NCI-H1436 (cell line): Measurements from ENCODE around the gene UBL4A.
"Not testable (repeated sequence)": the region's sequence is repeated elsewhere in the genome, so short reads cannot be mapped to it uniquely, and the experiment has no call there.

ENCODE experiments used
- DNase-seq: peaks from one replicate; lab custom pipeline; 2025; lab: John Stamatoyannopoulos, UW

Gene UBL4A

DNA sequence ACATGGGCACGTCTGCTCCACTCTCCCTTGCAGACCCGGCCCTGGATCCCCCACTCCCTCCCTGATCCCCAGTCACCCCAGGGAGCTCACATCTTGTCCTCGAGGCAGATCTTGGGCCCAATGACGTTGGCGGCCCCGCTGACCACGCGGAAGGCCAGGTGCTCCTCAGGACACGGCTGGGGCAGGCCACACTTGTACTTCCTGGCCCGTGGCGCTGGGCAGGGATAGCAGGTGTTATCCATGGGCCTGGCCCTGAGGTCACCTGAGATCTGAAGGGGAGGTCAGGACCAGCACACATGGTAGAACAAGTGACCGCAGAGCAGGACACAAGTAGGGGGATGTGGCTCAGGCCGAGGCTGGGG, 21.9 kb upstream of the UBL4A start:
- DNase-seq, result no peak

DNA sequence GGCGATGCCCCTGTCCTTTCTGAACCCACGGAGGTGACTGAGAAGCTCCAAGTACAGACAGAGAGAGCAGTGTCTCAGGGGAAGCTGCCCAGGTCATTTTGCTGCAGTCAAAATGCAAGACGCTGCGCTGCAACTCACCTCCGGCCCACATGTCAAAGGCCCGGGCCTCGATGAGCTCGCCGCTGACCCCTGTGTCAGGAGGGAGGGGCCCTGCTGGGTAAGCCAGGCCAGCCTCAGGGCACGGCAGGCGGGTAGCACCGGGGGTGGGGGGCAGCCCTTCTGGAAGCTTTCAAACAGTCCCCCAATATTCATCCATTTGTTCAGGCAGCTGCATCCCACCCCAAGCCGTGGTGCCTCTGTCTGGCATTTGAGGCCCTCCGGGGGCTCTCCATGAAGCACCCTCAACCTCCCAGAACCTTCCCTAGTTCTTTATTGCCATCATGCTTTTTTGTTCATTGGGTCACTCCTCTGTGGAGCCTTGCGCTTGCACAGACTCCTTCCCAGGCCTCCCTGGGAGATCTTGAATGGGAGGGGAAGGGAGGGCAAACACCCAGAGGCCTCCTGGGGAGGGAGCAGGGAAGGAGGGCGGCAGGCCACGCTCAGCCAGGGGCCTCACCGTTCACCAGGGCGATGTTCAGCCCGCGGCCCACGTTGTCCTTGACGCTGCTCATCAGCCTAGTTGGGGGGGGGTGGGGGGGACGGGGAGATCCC, 21.4 kb upstream of the UBL4A start:
- DNase-seq, result no peak

DNA sequence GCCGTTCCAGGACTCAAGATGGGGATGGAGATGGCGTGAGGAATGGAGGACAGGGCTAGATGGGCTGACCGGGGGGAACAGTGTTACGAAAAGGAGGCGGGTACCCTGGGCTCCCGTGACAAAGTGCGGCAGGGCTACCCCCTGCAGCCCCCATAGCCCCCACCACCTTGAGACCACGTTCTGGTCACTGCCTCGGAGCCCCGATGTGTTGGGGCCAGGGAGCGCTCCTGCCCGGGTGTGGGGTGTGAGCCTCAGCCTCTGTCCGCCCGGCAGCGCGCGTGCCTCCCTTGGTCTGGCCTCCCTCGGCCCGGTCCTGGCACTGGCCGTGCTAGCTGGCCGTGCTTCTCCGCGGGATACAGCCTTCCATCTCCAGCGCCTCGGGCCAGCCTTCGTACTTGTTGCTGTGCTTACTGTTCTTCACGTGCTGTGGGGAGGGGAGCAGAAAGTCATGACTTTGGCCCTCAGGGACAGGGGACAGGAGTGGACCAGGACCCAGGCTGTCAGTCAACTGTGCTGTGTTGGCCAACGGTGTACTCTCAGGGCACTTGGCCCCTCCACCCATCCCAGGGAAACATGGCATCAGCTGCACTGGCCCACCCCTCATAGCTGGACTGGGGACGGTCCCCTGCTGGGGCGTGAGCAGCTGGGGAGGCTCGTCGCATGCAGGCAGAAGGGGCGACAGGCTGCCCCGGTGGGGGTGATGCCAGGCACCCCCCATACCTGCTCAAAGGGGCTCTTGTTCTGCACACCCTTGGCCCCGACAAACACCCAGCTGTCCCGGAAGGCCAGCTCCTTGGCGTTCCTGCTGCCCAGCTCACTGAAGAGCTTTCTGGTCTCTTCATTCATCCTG, 20.3 kb upstream of the UBL4A start:
- DNase-seq, result no peak

DNA sequence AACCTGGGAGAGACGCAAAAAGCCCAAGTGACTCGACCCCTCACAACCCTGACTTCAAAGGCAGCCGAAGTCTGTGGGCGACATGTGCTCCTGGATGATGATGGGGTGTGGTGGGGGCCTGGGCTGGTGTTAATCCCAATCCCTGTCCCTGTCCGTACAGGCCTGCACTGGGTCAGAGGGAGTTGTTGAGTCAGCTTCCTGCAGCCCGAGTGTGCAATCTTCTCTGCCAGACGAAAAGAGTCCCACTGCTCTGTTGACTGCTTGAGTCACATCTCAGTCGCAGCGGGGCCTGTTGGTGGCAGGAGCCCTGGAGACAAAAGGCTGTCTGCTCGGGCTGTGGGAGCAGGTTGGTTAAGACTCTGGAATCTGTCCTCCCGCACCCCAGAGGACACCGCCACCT, 19.3 kb upstream of the UBL4A start:
- no peak for DNase-seq

DNA sequence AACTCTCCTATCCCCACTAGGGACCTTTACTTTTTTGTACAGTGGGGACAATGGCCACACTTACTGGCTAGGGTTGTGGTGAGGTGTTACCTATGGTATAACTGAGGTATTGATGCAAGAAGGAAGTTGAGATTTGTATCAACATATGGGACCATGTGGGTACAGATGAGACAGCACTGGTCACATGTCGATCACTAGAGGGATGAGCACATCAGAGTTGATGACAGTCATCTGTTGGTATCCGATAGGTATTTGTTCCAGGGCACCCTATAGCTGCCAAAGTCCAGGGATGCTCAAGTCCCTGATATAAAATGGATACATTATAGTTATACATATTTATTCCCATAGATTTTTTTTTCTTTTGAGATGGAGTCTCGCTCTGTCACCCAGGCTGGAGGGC, 16.6 kb upstream of the UBL4A start:
- no peak for DNase-seq

DNA sequence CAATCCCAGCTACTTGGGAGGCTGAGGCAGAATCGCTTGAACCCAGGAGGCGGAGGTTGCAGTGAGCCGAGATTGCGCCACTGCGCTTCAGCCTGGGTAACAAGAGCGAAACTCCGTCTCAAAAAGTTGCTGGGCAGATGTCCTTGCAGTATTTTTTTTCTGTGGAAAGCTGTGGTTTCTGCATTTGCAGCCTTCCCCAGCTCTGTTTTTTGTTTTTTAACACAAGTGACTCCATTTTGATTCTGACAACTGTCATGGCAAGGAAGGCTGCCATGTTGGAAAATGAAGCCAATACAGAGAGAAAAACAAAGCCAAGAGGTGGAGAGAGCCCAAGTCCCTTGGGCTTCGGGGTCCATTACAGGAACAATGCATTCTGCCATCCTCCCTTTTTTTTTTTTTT, 15.7 kb upstream of the UBL4A start:
- DNase-seq, result no peak

DNA sequence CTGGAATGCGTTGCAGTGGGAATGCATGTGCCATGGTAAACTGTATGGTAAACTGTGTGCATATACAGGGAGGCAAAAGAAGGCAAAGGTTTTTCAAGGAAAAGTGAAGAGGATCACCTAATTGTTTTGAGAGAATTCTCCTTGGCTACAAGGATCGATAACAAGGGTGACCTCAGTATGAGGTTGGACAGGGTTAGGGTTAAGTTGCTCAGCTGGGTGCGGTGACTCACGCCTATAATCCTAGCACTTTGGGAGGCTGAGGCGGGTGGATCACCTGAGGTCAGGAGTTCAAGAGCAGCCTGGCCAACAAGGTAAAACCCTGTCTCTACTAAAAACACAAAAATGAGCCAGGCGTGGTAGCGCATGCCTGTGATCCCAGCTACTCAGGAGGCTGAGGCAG, 15.0 kb upstream of the UBL4A start:
- DNase-seq, result not testable (repeated sequence)

DNA sequence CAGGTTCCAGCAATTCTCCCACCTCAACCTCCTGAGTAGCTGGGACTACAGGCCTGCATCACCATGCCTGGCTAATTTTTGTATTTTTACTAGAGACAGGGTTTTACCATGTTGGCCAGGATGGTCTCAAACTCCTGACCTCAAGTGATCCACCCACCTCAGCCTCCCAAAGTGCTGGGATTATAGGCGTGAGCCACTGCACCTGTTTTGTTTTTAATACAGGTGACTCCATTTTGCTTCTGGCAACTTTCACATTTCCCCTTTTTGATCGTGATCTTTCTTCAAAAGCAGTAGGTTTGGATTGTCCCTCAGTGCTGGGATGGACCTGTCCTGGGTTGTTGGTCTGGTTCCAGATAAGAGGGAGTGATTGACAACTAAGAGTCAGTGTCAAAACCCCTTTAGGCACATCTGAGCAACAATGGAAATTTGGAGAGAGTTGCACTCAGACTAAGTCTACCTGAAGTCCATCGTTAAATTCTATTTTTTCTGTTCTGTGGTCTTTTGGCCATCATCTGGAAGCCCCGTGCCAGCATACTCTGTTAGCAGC, 10.2 kb upstream of the UBL4A start:
- DNase-seq, result not testable (repeated sequence)

DNA sequence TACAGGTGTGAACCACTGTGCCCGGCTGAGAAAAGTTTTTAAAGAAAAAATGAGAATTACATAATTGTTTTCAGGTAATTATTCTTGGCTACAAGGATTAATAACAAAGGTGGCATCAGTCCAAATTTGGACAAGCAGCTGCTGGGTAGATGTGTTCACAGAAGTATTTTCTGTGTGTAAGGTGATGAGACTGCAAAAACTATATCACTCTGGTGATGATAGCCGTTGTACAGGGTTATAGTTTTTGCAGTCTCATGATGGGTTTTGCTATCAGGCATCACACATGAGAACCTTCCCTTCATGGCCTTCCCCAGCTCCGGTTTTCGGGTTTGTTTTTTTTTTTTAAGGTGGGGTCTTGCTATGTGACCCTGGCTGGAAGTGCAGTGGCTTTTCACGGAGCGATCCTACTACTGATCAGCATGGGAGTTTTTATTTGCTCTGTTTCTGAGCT, 9.1 kb upstream of the UBL4A start:
- DNase-seq, result no peak

DNA sequence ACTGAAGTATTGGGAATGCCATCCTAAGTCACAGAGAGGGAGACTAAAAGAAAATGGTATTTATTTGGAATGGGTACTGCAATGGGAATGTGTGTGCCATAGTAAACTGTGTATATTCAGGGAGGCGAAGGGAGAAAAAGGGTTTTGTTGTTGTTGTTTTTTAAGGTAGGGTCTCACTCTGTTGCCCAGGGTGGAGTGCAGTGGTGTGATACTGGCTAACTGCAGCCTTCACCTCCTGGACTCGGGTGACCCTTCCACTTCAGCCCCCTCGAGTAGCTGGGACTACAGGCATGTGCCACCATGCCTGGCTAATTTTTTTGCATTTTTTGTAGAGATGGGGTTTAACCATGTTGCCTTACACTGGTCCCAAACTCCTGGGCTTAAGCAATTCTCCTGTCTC, 8.3 kb upstream of the UBL4A start:
- no peak for DNase-seq

DNA sequence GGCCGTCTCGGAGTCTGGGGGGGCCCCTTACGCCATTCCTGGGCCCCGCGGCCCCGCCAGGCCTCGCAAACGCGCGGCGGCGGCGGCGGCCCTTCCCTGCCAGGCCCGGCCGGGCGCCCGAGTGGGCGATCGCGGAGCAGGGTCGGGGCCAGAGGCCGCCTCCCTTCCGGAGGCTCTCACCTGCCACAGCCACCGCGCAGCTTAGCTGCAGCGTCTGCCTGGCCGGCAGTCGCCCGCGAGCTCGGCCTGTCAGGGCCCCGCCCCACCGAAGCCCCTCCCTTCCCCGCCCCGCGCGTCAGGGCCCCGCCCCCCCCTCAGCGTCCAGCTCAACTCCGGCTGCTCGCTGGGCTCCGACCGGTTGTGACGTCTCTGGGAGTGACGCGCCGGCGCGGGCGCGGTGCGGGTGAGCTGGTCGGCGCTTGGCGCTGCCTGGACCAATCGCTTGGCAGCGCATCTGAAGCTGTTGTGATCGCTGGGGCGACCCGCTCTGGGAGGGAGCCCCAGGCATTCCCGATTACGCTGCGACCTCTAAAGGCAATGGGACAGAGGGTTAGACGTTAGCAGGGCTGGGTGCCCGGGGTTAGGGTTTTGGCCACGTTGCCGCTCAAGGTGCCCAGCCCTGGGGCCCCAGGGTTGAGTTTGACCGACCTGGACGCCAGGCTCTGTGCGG, 4.1 kb upstream of the UBL4A start, which contains the start of gene SLC10A3:
Gene SLC10A3, minus strand, starts transcription at position 216 of the 670 bp plus-strand sequence. CDS start 1,689 bp downstream, outside the sequence.
- peak; percentile 94 for DNase-seq

DNA sequence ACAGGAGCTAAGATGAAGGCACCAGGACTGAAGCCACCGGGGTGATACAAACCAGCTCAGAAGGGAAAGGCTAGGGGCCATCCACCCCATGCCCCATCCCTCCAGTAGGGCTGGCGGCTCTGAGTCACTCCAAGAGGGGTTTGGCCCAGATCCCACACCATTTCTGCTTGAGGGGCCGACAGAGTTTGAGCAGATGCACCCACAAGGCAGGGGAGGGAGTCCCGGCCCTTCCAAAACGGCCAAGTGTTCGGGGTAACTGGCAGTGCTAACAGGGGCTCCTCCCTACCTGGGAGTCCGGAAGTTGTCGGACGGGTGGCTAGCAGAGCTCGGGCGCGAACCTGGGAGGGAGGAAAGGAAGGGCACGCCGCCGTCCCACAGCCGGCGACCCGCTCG, 3.6 kb upstream of the UBL4A start:
- DNase-seq, result no peak

DNA sequence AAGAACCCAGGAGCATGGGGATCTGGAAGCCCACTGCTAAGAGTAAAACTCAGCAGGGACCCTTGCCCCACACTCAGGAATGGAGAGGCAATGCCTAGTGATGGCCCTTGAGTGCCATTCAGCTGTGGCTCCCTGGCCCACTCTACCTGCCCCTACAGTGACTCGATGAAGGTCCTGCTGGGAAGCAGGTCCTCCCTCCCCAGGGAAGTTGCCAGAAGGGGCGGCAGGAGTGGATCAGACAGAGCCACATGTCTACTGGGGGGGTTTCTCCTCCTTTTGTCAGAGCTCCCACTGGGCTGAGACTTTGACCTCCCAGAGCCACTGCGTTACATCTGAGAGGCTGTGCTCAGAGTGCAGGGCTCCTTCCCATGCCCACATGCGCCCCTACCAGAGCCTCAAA, 2.8 kb upstream of the UBL4A start:
- DNase-seq, result no peak

DNA sequence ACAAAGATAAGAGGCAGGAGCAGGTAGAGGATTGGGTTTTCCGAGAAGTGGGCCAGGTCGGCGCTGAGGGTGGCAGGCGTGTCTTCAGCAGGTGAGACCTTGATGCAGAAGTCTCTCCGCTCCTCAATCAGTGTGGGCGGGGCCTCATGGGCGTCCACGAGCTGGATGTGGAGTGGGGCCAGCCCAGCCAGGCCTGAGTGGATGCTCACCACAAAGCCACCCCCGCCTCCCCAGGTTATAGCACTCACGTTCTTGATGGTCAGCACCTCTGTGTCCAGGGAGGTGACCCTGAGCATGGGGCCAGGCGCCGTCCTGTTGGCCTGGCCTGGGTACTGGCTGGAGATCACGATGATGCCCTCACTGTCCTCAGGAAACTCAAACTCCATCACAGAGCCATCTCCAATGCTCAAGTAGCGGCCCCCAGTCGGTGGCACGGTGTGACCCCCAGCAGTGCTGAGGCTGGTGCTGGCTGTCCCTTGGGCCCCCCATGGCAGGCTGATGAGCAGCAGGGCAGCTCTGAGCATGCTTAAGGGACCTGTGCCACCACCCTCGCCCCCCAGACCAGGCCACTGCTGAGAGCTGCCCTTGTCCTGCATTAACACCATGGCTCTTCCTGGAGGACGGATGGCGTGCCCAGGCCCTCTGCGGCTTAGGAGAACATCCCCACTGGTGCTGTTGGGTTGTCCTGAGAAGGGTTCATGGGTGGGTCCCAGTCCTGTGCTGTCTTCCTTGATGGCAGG, 2.1 kb upstream of the UBL4A start:
- no peak for DNase-seq

DNA sequence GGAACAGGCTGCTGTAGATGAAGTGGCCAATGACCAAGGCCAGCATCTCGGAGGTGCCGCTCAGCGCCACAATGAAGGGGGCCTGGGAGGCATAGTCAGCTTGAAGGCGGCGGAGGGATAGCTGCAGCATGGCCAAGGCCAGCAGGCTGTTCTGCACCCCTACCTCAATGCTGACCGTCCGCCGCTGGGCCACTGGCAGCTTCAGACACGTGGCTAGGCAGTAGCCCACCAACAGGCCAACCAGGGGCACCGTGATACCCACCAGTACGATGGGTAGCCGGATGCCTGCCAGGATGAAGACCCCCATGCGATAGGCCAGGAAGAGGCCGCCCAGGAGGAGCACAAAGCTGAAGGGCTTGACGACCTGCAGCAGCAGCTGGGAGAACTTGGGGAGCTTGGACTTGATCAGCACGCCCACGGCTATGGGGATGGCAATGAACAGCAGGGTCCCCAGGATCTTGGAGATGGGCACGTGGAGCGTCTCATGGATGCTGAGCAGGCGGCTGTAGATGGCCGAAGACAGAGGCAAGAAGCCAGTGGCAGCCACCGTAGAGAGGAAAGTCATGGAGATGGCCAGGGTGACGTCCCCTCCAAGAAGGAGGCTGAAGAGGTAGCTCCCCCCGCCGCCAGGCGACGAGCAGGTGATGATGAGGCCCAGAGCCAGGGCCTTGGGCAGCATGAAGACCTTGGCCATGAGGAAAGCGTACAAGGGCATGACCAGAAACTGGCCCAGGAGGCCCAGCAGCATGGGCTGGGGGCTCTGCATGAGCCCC, 1.3 kb upstream of the UBL4A start:
- DNase-seq, result no peak

DNA sequence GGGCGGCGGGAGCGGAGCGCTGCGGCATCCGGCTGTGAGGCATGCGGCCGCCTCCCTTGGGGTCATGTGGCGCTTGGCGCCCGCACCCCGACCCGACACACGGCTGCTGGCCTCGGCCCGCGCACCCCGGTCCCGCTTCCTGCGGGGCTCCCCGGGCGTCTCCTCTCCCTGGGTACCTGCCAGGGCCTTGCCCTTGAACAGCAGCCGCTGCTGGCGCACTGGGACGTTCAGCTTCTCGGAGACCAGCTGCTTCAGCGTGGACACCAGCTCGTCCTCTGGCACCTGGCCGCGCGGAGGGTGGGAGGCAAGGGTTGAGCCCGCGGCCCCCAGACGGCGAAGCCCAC, 391 bp downstream of the UBL4A start:
- no peak for DNase-seq

DNA sequence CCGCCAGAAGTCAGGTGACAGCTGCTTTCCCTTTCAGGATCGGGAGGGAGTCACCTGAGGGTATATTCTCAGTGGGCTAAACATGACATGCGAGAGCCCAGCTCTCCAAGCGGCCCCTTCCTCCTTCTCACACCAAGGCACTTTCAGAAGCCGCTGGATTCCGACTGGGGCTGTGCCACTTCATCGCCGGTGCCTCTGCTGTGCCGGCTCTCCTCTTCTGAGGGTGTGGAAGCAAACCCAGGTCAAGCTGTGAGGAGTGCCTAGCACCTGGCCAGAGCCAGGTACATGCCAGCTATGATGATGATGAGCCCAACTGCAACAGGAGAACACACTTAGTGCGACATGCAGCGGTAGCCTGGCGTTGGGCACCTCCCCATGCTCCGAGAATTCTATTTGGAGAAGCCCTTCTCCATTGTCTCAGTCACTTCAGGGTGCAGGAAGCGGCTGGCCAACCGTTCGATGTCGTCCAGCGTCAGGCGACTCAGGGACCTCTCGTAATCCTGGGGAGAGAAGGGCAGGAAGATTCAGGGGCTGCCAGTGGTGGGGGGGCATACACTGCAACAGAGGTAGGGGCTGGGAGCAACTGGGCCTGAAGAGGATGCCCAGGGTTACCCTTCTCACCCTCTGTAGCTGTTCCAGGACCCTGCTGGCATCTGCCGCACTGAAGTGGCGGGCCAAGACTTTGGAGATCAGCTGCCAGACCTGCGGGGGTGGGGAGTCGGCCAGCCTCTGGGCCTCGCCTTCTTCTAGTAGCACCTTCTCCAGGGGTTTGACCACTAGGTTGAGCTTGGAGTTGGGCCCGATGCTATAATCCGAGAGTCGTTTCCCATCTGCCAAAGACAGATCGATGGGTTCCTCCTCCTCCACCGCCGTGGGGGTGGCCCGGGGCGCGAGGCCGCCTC, 1.0 kb downstream of the UBL4A start:
- no peak for DNase-seq

DNA sequence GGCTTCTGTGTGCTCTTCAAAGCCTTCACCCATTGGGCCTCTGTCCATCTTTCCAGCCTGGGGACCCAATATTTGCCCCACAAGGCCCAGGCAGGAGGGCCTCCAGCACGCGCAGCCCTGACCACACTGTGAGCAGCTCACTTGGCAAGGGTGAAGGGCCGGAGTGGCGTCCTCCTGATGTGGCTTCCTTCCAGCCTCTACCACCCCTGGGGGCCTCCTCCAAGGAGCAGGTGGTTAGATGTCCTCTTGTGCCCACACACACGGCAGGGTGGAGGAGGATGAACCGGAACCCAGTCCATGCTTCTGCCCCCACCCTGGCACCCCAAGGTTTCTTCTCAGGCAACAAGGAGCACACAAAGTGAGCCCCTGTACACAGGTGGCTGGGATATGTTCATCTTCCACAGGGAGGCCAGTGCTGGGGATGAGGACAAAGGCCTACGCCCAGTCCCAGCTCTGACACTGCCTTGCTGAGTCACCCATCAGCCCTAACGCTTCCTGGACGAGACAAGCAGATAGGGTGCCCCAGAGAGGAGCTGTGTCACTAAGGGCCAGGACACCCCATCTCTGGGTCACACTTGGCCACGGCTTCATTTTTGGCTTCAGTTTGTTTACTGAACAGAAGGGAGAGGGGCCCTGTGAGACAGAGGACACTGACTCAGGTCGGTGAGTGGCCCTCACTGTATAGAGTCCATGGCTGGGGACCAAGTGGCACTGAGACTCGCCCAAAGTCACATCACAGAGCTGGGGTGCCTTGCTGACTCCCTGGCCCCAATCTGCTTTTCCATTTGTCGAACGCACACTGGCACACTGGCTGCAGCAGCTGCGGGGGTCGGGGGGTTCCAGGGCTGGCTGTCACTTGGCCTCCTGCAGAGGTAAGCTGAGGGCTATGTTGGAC, 1.9 kb downstream of the UBL4A start:
- DNase-seq, result no peak

DNA sequence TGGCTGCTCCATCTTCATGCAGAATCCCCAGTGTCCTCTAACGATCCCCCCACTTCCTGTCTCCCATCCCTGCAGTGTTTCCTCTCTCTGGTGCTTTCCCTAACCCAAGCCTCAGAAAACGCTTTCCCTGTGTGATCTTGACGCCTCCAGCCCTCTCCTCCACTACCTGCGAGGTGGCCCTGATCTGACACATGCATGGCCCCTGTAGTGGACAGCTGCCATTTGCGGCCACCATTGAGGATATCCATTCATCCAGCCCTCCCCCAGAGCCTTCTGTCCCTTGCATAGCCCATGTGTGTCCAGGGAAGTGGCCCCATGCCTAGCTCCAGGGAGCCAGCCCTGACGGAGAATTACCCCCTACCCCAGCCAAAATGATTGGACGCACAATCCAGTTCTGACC, 3.1 kb downstream of the UBL4A start:
- DNase-seq, result no peak
